Measurements from ENCODE around the gene DEPP1.

DNA sequence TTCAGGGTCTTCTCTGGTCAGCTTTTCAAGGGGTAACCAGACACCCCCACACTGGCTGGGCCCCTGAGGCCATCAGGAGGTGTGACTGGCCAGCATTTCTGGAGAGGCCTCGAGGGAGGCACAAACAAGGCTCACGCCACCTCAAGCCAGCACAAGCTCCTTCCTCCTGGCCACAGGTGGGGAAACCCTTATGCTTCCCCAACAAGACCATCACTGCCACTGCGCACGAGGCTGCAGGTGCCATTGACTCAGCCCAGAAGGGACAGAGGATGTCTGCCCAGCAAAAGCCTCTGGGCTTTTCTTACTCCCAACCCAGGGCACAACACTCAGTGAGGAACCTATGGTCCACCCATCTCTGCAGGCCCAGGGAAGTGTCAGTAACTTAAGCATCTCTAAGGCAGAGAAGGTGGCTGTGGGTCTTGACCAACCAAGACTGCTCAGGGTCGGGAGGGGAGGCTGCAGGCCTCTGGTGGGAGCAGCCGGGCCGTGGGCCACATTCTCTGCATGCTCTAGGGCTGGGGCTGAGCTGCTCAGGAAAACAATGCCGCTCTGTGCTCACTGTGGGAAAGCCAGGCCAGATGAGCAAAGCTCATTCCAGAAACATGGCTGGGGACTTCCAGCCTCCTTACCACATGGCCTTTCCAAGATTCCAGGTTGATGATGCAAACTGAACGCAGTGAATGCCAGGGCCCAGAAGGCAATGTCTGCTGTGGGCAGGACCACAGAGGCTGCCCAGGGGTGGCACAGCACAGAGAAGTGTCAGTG lies 43.2 kb downstream of the DEPP1 start:
- TF ChIP-seq, protein P1, sequence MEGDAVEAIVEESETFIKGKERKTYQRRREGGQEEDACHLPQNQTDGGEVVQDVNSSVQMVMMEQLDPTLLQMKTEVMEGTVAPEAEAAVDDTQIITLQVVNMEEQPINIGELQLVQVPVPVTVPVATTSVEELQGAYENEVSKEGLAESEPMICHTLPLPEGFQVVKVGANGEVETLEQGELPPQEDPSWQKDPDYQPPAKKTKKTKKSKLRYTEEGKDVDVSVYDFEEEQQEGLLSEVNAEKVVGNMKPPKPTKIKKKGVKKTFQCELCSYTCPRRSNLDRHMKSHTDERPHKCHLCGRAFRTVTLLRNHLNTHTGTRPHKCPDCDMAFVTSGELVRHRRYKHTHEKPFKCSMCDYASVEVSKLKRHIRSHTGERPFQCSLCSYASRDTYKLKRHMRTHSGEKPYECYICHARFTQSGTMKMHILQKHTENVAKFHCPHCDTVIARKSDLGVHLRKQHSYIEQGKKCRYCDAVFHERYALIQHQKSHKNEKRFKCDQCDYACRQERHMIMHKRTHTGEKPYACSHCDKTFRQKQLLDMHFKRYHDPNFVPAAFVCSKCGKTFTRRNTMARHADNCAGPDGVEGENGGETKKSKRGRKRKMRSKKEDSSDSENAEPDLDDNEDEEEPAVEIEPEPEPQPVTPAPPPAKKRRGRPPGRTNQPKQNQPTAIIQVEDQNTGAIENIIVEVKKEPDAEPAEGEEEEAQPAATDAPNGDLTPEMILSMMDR (IDR thresholded peaks at IDR 0.05), result no peak
- TF ChIP-seq ZFX (IDR thresholded peaks at IDR 0.05; ENCODE audit: borderline replicate concordance), result no peak

Data from 22Rv1 (cell line).